CD14-positive monocyte (primary cell): Measurements from ENCODE around the gene CWC15. TPM values are rescaled to one million over a fixed set of nuclear protein-coding genes. Genes with fewer than 3 reads are reported as not detected.

Experiments used
- DNase-seq, 3 donors: peaks; one replicate each; pipeline ENCODE4 v3.0.0-alpha.2; 2011 to 2022
- H2AFZ ChIP-seq: 2 replicates; pipeline ENCODE4 v1.6.0; 2012; ENCODE audit warnings: mild to moderate bottlenecking, low read depth, low read length, inconsistent platforms; ENCODE audit not compliant: insufficient read depth, poor library complexity, severe bottlenecking
- H3K27ac ChIP-seq, 2 donors: 1 replicate in 1 of 2; 2 replicates in 1 of 2; pipeline ENCODE4 v1.5.1; 2012 to 2013; ENCODE audit warnings: low read length in 2 of 2, control low read depth in 1 of 2, inconsistent platforms in 1 of 2, low read depth in 1 of 2, mild to moderate bottlenecking in 1 of 2
- H3K27me3 ChIP-seq, 2 donors: one replicate each; pipeline versions ENCODE4 v1.6.0 to v1.6.1; 2011 to 2013; ENCODE audit warnings: low read length in 2 of 2; ENCODE audit not compliant: control insufficient read depth in 2 of 2, insufficient read depth in 2 of 2
- H3K36me3 ChIP-seq, 2 donors: replicated peaks in 1 of 2; 1 replicate in 1 of 2; 2 replicates in 1 of 2; pipeline versions ENCODE4 v1.5.1 to v1.6.1; 2012 to 2013; ENCODE audit warnings: low read length in 2 of 2, control low read depth in 1 of 2, inconsistent platforms in 1 of 2, mild to moderate bottlenecking in 1 of 2; ENCODE audit not compliant: insufficient read depth in 2 of 2, control insufficient read depth in 1 of 2
- H3K4me1 ChIP-seq, 2 donors: 1 replicate in 1 of 2; 2 replicates in 1 of 2; pipeline versions ENCODE4 v1.5.1 to v1.6.1; 2012 to 2013; ENCODE audit warnings: low read length in 2 of 2, control low read depth in 1 of 2, inconsistent platforms in 1 of 2, mild to moderate bottlenecking in 1 of 2, moderate library complexity in 1 of 2; ENCODE audit not compliant: insufficient read depth in 2 of 2, control insufficient read depth in 1 of 2
- H3K4me2 ChIP-seq: replicated peaks from 2 replicates; pipeline ENCODE3; 2012; ENCODE audit warnings: low read length, moderate library complexity, mild to moderate bottlenecking; ENCODE audit not compliant: poor library complexity, severe bottlenecking; ENCODE audit errors: extremely low read depth
- H3K4me3 ChIP-seq, 3 experiments: fragments of 200-600 bp in 1 of 3; sonication (generic) in 1 of 3; replicated peaks in 1 of 3; 1 replicate in 2 of 3; 2 replicates in 1 of 3; pipeline ENCODE4 v1.5.1; 2011 to 2013; ENCODE audit warnings: low read length in 3 of 3, mild to moderate bottlenecking in 3 of 3, control low read depth in 2 of 3, low read depth in 2 of 3, inconsistent platforms in 1 of 3, moderate library complexity in 1 of 3
- H3K79me2 ChIP-seq: 2 replicates; pipeline ENCODE4 v1.6.0; 2012; ENCODE audit warnings: mild to moderate bottlenecking, control low read depth, inconsistent platforms, low read length, moderate library complexity; ENCODE audit not compliant: insufficient read depth
- H3K9ac ChIP-seq: 2 replicates; pipeline ENCODE4 v1.6.0; 2017; ENCODE audit warnings: low read length, mild to moderate bottlenecking; ENCODE audit not compliant: insufficient read depth, poor library complexity, severe bottlenecking
- H3K9me3 ChIP-seq, 2 donors: replicated peaks in 1 of 2; 1 replicate in 1 of 2; 2 replicates in 1 of 2; pipeline versions ENCODE4 v1.5.1 to v1.6.1; 2012 to 2013; ENCODE audit warnings: low read length in 2 of 2, control low read depth in 1 of 2; ENCODE audit not compliant: control insufficient read depth in 1 of 2, insufficient read depth in 1 of 2
- H4K20me1 ChIP-seq: 2 replicates; pipeline ENCODE4 v1.6.0; 2012; ENCODE audit warnings: mild to moderate bottlenecking, low read length, control low read depth, moderate library complexity; ENCODE audit not compliant: insufficient read depth
- H3K27ac Mint-ChIP-seq, 7 donors: one replicate each; pipeline ENCODE4 v1.8.0; 2020; ENCODE audit warnings: mild to moderate bottlenecking in 7 of 7, mixed read lengths in 7 of 7, moderate library complexity in 6 of 7, inconsistent platforms in 2 of 7
- H3K27me3 Mint-ChIP-seq, 3 donors: one replicate each; pipeline ENCODE4 v1.8.0; 2021 to 2022; ENCODE audit warnings: low read depth in 3 of 3, mild to moderate bottlenecking in 3 of 3, mixed read lengths in 3 of 3, moderate library complexity in 3 of 3, inconsistent platforms in 1 of 3
- H3K36me3 Mint-ChIP-seq, 2 donors: one replicate each; pipeline ENCODE4 v1.8.0; 2020; ENCODE audit warnings: mixed read lengths in 2 of 2, inconsistent platforms in 1 of 2, mild to moderate bottlenecking in 1 of 2
- H3K4me1 Mint-ChIP-seq: one replicate; pipeline ENCODE4 v1.8.0; 2020; ENCODE audit warnings: mild to moderate bottlenecking, mixed read lengths
- H3K4me3 Mint-ChIP-seq, 2 donors: one replicate each; pipeline ENCODE4 v1.8.0; 2020; ENCODE audit warnings: mild to moderate bottlenecking in 2 of 2, mixed read lengths in 2 of 2, moderate library complexity in 1 of 2
- H3K9me3 Mint-ChIP-seq, 7 donors: one replicate each; pipeline ENCODE4 v1.8.0; 2020 to 2022; ENCODE audit warnings: mixed read lengths in 7 of 7, mild to moderate bottlenecking in 6 of 7, moderate library complexity in 6 of 7, inconsistent platforms in 2 of 7
- WGBS: methylation state at CpG from one replicate; pipeline ENCODE4 v1.1.5; 2013; ENCODE audit warnings: missing lambda C conversion rate; ENCODE audit not compliant: insufficient coverage; 5-methylcytosine and 5-hydroxymethylcytosine counted together
- intact Hi-C, 2 donors: fragments of 100-400 bp; cut with micrococcal nuclease; formaldehyde crosslinking; loops; one replicate each; pipeline versions ENCODE4 v1.15.0 to v1.15.1; 2023
- polyA plus RNA-seq, 3 donors: library from polyadenylated mRNA; depleted of rRNA in 1 of 3; unstranded in 2 of 3; stranded (reverse) in 1 of 3; fragments of 300-500 nt in 2 of 3; fragments of >200 nt in 1 of 3; fragmentation: Illumina TruSeq in 2 of 3; gene quantifications; 1 replicate in 2 of 3; 2 replicates in 1 of 3; pipeline ENCODE4 v1.2.3, GENCODE V29; 2012 to 2021
- TF ChIP-seq, protein P1 (sequence below): fragments of 200-600 bp; IDR thresholded peaks from one replicate; pipeline ENCODE4 v1.8.0; 2022; ENCODE audit warnings: antibody characterized with exemption, mild to moderate bottlenecking

The CWC15 gene
- polyA plus RNA-seq, 3 donors, result 27.5 to 43.8 (median 38.9) TPM

GRCh38 chr11:94946812-94947211 is 26.5 kb downstream of the CWC15 start:
- no peaks in the 10 kb centered on the region for H4K20me1 ChIP-seq
- no peak overlapping the region for H2AFZ ChIP-seq
- no peak for DNase-seq
- no peaks in the 10 kb centered on the region for H3K27me3 ChIP-seq
- no peak overlapping the region for H3K9ac ChIP-seq
- peaks cover 10% of the 10 kb centered on the region for H3K4me1 Mint-ChIP-seq
- no peak overlapping the region for H3K4me3 ChIP-seq
- no peak overlapping the region for H3K27ac ChIP-seq
- peak overlapping the region in 1 of 7 donors; percentile 38 for H3K27ac Mint-ChIP-seq
- H3K36me3 ChIP-seq, result no peaks in the 10 kb centered on the region
- H3K36me3 Mint-ChIP-seq, result no peaks in the 10 kb centered on the region
- H3K4me1 ChIP-seq, result peaks cover 8% of the 10 kb centered on the region in 2 donors
- TF ChIP-seq, protein P1, sequence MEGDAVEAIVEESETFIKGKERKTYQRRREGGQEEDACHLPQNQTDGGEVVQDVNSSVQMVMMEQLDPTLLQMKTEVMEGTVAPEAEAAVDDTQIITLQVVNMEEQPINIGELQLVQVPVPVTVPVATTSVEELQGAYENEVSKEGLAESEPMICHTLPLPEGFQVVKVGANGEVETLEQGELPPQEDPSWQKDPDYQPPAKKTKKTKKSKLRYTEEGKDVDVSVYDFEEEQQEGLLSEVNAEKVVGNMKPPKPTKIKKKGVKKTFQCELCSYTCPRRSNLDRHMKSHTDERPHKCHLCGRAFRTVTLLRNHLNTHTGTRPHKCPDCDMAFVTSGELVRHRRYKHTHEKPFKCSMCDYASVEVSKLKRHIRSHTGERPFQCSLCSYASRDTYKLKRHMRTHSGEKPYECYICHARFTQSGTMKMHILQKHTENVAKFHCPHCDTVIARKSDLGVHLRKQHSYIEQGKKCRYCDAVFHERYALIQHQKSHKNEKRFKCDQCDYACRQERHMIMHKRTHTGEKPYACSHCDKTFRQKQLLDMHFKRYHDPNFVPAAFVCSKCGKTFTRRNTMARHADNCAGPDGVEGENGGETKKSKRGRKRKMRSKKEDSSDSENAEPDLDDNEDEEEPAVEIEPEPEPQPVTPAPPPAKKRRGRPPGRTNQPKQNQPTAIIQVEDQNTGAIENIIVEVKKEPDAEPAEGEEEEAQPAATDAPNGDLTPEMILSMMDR, result no peak
- no peaks in the 10 kb centered on the region for H3K79me2 ChIP-seq
- no peak overlapping the region for H3K4me3 Mint-ChIP-seq
- H3K9me3 Mint-ChIP-seq, result peaks cover 0 to 10% (median 3%) of the 10 kb centered on the region in 7 donors
- 90% methylated on average over 4 of the region's 4 CpGs for WGBS
- intact Hi-C loops, result no loop called here
- no peak overlapping the region for H3K4me2 ChIP-seq
- peaks cover 0 to 2% (median 0%) of the 10 kb centered on the region in 3 donors for H3K27me3 Mint-ChIP-seq
- H3K9me3 ChIP-seq, result no peaks in the 10 kb centered on the region

DNA sequence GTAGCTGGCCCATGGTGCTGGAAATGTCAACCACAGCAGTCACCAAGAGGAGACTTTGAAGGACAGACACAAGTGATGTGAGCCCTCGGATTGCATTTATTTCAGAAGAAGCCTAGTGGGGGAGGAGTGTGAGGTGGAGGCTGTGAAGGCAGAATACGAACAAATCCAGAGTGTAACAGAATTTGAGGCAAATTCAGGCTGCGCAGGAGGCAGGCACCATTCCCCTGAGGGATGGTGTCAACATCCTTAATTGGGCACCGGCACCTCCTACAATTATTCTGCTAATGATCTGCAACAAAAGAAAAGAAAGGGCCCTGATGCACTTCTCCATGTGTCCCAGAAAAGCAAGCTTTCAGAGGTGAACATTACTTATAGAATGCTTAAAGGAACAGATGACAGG is 32.2 kb downstream of the CWC15 start:
- no peaks in the 10 kb centered on the region for H3K36me3 Mint-ChIP-seq
- H3K27ac ChIP-seq, result no peak overlapping the region
- H4K20me1 ChIP-seq, result no peaks in the 10 kb centered on the region
- no peaks in the 10 kb centered on the region for H3K4me1 Mint-ChIP-seq
- TF ChIP-seq, protein P1, result no peak
- no peak overlapping the region for H3K4me2 ChIP-seq
- intact Hi-C loops, result no loop called here
- peaks cover 0 to 4% (median 1%) of the 10 kb centered on the region in 7 donors for H3K9me3 Mint-ChIP-seq
- no peak overlapping the region for H3K9ac ChIP-seq
- H3K27ac Mint-ChIP-seq, result no peak overlapping the region
- no peaks in the 10 kb centered on the region for H3K4me1 ChIP-seq
- H3K79me2 ChIP-seq, result no peaks in the 10 kb centered on the region
- H2AFZ ChIP-seq, result no peak overlapping the region
- DNase-seq, result no peak
- WGBS, result 100% methylated on average over 2 of the region's 4 CpGs
- no peaks in the 10 kb centered on the region for H3K36me3 ChIP-seq
- no peaks in the 10 kb centered on the region for H3K9me3 ChIP-seq
- H3K4me3 ChIP-seq, result no peak overlapping the region
- no peaks in the 10 kb centered on the region for H3K27me3 ChIP-seq
- no peak overlapping the region for H3K4me3 Mint-ChIP-seq
- H3K27me3 Mint-ChIP-seq, result peaks cover 1 to 7% (median 3%) of the 10 kb centered on the region in 3 donors
